Measurements from ENCODE around the gene ZBTB4. TPM values are rescaled to one million over a fixed set of nuclear protein-coding genes. Genes with fewer than 3 reads are reported as not detected.

Gene ZBTB4
- total RNA-seq, 1 experiment from 2014 or later, result 17.1 TPM

DNA sequence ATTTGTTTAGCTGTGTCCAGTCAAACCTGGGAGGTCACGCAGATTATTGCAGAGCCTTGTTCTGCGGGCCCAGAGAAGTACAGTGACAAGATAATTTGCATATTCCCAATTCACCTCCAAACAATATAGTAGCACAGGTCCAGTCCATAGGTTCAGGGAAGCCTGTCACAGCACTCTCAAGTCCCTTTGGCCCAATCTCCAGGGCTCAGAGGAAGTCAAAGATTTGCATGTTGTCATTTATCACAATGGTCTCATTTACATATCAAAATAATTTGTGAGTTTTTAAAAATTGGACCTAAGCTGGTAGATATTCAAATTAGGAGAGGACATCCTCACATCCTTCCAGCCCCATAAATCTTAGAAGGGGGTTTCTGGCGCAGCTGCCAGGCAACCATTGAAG is 11.9 kb downstream of the ZBTB4 start:
- DNase-seq (ENCODE audit: low read depth, low spot score) (no peak), ATAC-seq (no peak)
- H3K9me2 ChIP-seq (ENCODE audit: insufficient read depth), result no peaks in the 10 kb centered on the region
- CTCF ChIA-PET, result no interaction called here
- no peak for TF ChIP-seq ELF1 (IDR thresholded peaks at IDR 0.05; ENCODE audit: borderline replicate concordance, low read depth)
- no peak for TF ChIP-seq RAD21 (IDR thresholded peaks at IDR 0.05; ENCODE audit: low read depth)
- TF ChIP-seq CEBPB (IDR thresholded peaks at IDR 0.05; ENCODE audit: low read depth), result no peak
- TF ChIP-seq, protein P1, sequence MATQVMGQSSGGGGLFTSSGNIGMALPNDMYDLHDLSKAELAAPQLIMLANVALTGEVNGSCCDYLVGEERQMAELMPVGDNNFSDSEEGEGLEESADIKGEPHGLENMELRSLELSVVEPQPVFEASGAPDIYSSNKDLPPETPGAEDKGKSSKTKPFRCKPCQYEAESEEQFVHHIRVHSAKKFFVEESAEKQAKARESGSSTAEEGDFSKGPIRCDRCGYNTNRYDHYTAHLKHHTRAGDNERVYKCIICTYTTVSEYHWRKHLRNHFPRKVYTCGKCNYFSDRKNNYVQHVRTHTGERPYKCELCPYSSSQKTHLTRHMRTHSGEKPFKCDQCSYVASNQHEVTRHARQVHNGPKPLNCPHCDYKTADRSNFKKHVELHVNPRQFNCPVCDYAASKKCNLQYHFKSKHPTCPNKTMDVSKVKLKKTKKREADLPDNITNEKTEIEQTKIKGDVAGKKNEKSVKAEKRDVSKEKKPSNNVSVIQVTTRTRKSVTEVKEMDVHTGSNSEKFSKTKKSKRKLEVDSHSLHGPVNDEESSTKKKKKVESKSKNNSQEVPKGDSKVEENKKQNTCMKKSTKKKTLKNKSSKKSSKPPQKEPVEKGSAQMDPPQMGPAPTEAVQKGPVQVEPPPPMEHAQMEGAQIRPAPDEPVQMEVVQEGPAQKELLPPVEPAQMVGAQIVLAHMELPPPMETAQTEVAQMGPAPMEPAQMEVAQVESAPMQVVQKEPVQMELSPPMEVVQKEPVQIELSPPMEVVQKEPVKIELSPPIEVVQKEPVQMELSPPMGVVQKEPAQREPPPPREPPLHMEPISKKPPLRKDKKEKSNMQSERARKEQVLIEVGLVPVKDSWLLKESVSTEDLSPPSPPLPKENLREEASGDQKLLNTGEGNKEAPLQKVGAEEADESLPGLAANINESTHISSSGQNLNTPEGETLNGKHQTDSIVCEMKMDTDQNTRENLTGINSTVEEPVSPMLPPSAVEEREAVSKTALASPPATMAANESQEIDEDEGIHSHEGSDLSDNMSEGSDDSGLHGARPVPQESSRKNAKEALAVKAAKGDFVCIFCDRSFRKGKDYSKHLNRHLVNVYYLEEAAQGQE (IDR thresholded peaks at IDR 0.05; ENCODE audit: low read depth), result no peak
- no peak for TF ChIP-seq EZH2phosphoT487 (IDR thresholded peaks at IDR 0.05; ENCODE audit: borderline replicate concordance)
- TF ChIP-seq ZNF274 (IDR thresholded peaks at IDR 0.05; ENCODE audit: low read depth, low read length), result no peak
- TF ChIP-seq, protein P2, sequence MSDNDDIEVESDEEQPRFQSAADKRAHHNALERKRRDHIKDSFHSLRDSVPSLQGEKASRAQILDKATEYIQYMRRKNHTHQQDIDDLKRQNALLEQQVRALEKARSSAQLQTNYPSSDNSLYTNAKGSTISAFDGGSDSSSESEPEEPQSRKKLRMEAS (IDR thresholded peaks at IDR 0.05), result no peak
- no peak for TF ChIP-seq JUND (IDR thresholded peaks at IDR 0.05)
- TF ChIP-seq, protein P3, sequence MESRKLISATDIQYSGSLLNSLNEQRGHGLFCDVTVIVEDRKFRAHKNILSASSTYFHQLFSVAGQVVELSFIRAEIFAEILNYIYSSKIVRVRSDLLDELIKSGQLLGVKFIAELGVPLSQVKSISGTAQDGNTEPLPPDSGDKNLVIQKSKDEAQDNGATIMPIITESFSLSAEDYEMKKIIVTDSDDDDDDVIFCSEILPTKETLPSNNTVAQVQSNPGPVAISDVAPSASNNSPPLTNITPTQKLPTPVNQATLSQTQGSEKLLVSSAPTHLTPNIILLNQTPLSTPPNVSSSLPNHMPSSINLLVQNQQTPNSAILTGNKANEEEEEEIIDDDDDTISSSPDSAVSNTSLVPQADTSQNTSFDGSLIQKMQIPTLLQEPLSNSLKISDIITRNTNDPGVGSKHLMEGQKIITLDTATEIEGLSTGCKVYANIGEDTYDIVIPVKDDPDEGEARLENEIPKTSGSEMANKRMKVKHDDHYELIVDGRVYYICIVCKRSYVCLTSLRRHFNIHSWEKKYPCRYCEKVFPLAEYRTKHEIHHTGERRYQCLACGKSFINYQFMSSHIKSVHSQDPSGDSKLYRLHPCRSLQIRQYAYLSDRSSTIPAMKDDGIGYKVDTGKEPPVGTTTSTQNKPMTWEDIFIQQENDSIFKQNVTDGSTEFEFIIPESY (IDR thresholded peaks at IDR 0.05; ENCODE audit: extremely low read depth, insufficient replicate concordance, low read length), result no peak
- no peak for TF ChIP-seq ZFX (IDR thresholded peaks at IDR 0.05)
- TF ChIP-seq EZH2 (IDR thresholded peaks at IDR 0.05), result no peak
- TF ChIP-seq, protein P4, sequence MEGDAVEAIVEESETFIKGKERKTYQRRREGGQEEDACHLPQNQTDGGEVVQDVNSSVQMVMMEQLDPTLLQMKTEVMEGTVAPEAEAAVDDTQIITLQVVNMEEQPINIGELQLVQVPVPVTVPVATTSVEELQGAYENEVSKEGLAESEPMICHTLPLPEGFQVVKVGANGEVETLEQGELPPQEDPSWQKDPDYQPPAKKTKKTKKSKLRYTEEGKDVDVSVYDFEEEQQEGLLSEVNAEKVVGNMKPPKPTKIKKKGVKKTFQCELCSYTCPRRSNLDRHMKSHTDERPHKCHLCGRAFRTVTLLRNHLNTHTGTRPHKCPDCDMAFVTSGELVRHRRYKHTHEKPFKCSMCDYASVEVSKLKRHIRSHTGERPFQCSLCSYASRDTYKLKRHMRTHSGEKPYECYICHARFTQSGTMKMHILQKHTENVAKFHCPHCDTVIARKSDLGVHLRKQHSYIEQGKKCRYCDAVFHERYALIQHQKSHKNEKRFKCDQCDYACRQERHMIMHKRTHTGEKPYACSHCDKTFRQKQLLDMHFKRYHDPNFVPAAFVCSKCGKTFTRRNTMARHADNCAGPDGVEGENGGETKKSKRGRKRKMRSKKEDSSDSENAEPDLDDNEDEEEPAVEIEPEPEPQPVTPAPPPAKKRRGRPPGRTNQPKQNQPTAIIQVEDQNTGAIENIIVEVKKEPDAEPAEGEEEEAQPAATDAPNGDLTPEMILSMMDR (IDR thresholded peaks at IDR 0.05 in 2 of 3, conservative IDR thresholded peaks at IDR 0.05 in 1 of 3; ENCODE audit: borderline replicate concordance in 1 of 3, insufficient read depth in 1 of 3, low read depth in 2 of 3, low read length in 2 of 3), result no peak
- peaks cover 4% of the 10 kb centered on the region; the same call in 1 of the 2 replicates for H3K79me2 ChIP-seq (ENCODE audit: insufficient read depth, low read length)
- POLR2A ChIA-PET, result no interaction called here
- H2AFZ ChIP-seq (ENCODE audit: low read depth, low read length, poor library complexity, severe bottlenecking), result no peak overlapping the region
- no peak overlapping the region for H3K4me2 ChIP-seq (ENCODE audit: low read length)
- H3K36me3 ChIP-seq (ENCODE audit: control insufficient read depth in 1 of 2, insufficient read depth in 2 of 2, low read length in 2 of 2), result no peaks in the 10 kb centered on the region; a peak in 2 of 4 replicates
- H3K9ac ChIP-seq (ENCODE audit: low read length), result no peak overlapping the region
- H4K20me1 ChIP-seq (ENCODE audit: insufficient read depth), result no peaks in the 10 kb centered on the region
- no peak overlapping the region for H3K4me3 ChIP-seq (replicated peaks in 1 of 2; ENCODE audit: low read depth in 1 of 2, low read length in 2 of 2)
- RAD21 ChIA-PET (ENCODE audit: low non-redundant PET in 1 of 2, low total read pairs in 2 of 2, uncharacterized antibody in 2 of 2, unreplicated experiment in 2 of 2), result no interaction called here
- H3K4me1 ChIP-seq (ENCODE audit: control insufficient read depth in 1 of 2, insufficient read depth in 2 of 2, low read length in 2 of 2), result peaks cover 0 to 5% of the 10 kb centered on the region in 2 experiments; a peak in 1 of 4 replicates
- H3K27me3 ChIP-seq (ENCODE audit: insufficient read depth, low read length), result no peaks in the 10 kb centered on the region
- no TSS peak for BruUV-seq (replicated peaks)
- no peak overlapping the region for H3K27ac ChIP-seq (ENCODE audit: low read depth, low read length)
- intact Hi-C loops (cut with micrococcal nuclease), result no loop called here
- no peaks in the 10 kb centered on the region for H3K9me3 ChIP-seq (ENCODE audit: control insufficient read depth in 1 of 2, insufficient read depth in 1 of 2, low read depth in 1 of 2, low read length in 2 of 2)

All from HCT116 (cell line).